Astrocyte (in vitro differentiated cells and primary cell): ENCODE results near the gene PTX4. TPM values are rescaled to one million over a fixed set of nuclear protein-coding genes. Genes with fewer than 3 reads are reported as not detected.

ENCODE experiments used
- DNase-seq: peaks from one replicate; pipeline ENCODE4 v3.0.0-alpha.2; 2010; ENCODE audit warnings: low read depth
- FAIRE-seq: peaks from 2 replicates; lab custom pipeline; 2011; peaks lifted over from hg19 to GRCh38; lab: Jason Lieb, UNC
- H2AFZ ChIP-seq: 2 replicates; pipeline ENCODE4 v1.6.0; 2012; ENCODE audit warnings: low read depth, low read length, inconsistent platforms
- H3K27ac ChIP-seq: 2 replicates; pipeline ENCODE4 v1.5.1; 2011; ENCODE audit warnings: low read depth, low read length, inconsistent platforms
- H3K27me3 ChIP-seq: 2 replicates; pipeline ENCODE4 v1.6.0; 2011; ENCODE audit warnings: low read length, inconsistent platforms; ENCODE audit not compliant: insufficient read depth
- H3K36me3 ChIP-seq: 2 replicates; pipeline ENCODE4 v1.5.1; 2011; ENCODE audit warnings: low read length, inconsistent platforms; ENCODE audit not compliant: insufficient read depth
- H3K4me1 ChIP-seq: 2 replicates; pipeline ENCODE4 v1.5.1; 2011; ENCODE audit warnings: low read length, inconsistent platforms; ENCODE audit not compliant: insufficient read depth
- H3K4me2 ChIP-seq: 2 replicates; pipeline ENCODE4 v1.6.0; 2012; ENCODE audit warnings: low read length, inconsistent platforms
- H3K4me3 ChIP-seq: 2 replicates; pipeline ENCODE4 v1.5.1; 2011; ENCODE audit warnings: low read depth, mild to moderate bottlenecking, low read length, inconsistent platforms; ENCODE audit not compliant: insufficient read depth
- H3K79me2 ChIP-seq: 2 replicates; pipeline ENCODE4 v1.6.0; 2012; ENCODE audit warnings: mild to moderate bottlenecking, low read length, inconsistent platforms; ENCODE audit not compliant: insufficient read depth
- H3K9ac ChIP-seq: 2 replicates; pipeline ENCODE4 v1.6.0; 2012; ENCODE audit warnings: mild to moderate bottlenecking, low read length, inconsistent platforms
- H3K9me3 ChIP-seq: 2 replicates; pipeline ENCODE4 v1.5.1; 2012; ENCODE audit warnings: low read depth, mild to moderate bottlenecking, low read length, inconsistent platforms; ENCODE audit not compliant: insufficient read depth
- H4K20me1 ChIP-seq: 2 replicates; pipeline ENCODE4 v1.6.0; 2012; ENCODE audit warnings: low read length, inconsistent platforms; ENCODE audit not compliant: insufficient read depth
- H3K27ac Mint-ChIP-seq: one replicate; pipeline ENCODE4 v1.8.0; 2021; ENCODE audit warnings: mild to moderate bottlenecking, mixed read lengths; ENCODE audit not compliant: unreplicated experiment
- H3K27me3 Mint-ChIP-seq: one replicate; pipeline ENCODE4 v1.8.0; 2021; ENCODE audit warnings: low read depth, mixed read lengths; ENCODE audit not compliant: unreplicated experiment
- H3K36me3 Mint-ChIP-seq: one replicate; pipeline ENCODE4 v1.8.0; 2021; ENCODE audit warnings: low read depth, mixed read lengths; ENCODE audit not compliant: unreplicated experiment
- H3K4me1 Mint-ChIP-seq: one replicate; pipeline ENCODE4 v1.8.0; 2021; ENCODE audit warnings: low read depth, mixed read lengths; ENCODE audit not compliant: unreplicated experiment
- H3K4me3 Mint-ChIP-seq: one replicate; pipeline ENCODE4 v1.8.0; 2021; ENCODE audit warnings: mild to moderate bottlenecking, moderate library complexity, mixed read lengths; ENCODE audit not compliant: unreplicated experiment
- H3K9me3 Mint-ChIP-seq: one replicate; pipeline ENCODE4 v1.8.0; 2021; ENCODE audit warnings: mild to moderate bottlenecking, mixed read lengths; ENCODE audit not compliant: unreplicated experiment
- CTCF ChIP-seq: IDR thresholded peaks from 2 replicates; pipeline ENCODE4 v1.5.1; 2011; ENCODE audit warnings: low read depth, mild to moderate bottlenecking, inconsistent platforms, low read length, moderate library complexity; ENCODE audit not compliant: insufficient read depth
- EZH2 ChIP-seq: IDR thresholded peaks from 2 replicates; pipeline ENCODE4 v1.6.1; 2012; ENCODE audit warnings: mild to moderate bottlenecking, low read length, inconsistent platforms; ENCODE audit not compliant: insufficient read depth
- total RNA-seq: library from RNA; stranded (reverse); gene quantifications from 2 replicates; pipeline ENCODE4 v1.2.1, GENCODE V29; 2021

PTX4 gene
- total RNA-seq, 1 donor from 2014 or later, result not detected

GRCh38 chr16:1448536-1449116 is 40.1 kb downstream of the PTX4 start:
- H3K4me1 ChIP-seq, result no peaks in the 10 kb centered on the region
- no peaks in the 10 kb centered on the region for H3K9me3 Mint-ChIP-seq
- H3K27ac ChIP-seq, result no peak overlapping the region
- no peaks in the 10 kb centered on the region for H4K20me1 ChIP-seq
- no peaks in the 10 kb centered on the region for H3K4me1 Mint-ChIP-seq
- H3K4me3 Mint-ChIP-seq, result no peak overlapping the region
- TF ChIP-seq EZH2 (no peak), CTCF (no peak)
- no peaks in the 10 kb centered on the region for H3K9me3 ChIP-seq
- no peak overlapping the region for H3K4me2 ChIP-seq
- no peak overlapping the region for H2AFZ ChIP-seq
- no peaks in the 10 kb centered on the region for H3K79me2 ChIP-seq
- H3K36me3 Mint-ChIP-seq, result peaks cover 8% of the 10 kb centered on the region
- DNase-seq (no peak), FAIRE-seq (no peak)
- no peaks in the 10 kb centered on the region for H3K36me3 ChIP-seq
- no peak overlapping the region for H3K27ac Mint-ChIP-seq
- H3K27me3 ChIP-seq, result no peaks in the 10 kb centered on the region
- no peak overlapping the region for H3K4me3 ChIP-seq
- H3K27me3 Mint-ChIP-seq, result no peaks in the 10 kb centered on the region
- H3K9ac ChIP-seq, result no peak overlapping the region

DNA sequence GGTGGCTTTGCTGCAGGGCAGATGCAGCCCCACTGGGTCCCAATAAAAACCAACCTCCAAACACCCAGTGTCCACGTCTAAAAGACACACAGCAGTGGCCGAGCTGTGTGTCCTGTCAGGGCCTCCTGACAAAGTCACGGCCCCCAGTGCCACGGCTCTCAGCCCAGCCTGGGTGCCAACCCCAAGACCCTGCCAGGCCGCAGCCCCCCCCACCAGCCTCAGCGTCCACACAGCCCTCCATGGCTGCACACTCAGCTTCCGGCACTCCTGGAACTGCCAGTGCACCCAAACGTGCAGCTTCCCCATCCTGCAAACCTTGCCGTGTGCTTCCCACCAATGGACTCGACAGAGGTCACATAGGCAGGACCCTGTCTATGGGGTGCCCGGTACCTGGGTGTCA is 40.8 kb downstream of the PTX4 start:
- no peak for FAIRE-seq
- no peaks in the 10 kb centered on the region for H3K4me1 Mint-ChIP-seq

More for the DNA sequence above, 40.8 kb downstream of the PTX4 start:
- H3K27ac Mint-ChIP-seq, result no peak overlapping the region
- Histone ChIP-seq H3K36me3 (no peaks in the 10 kb centered on the region), H2AFZ (no peak overlapping the region), H4K20me1 (no peaks in the 10 kb centered on the region), H3K9me3 (no peaks in the 10 kb centered on the region), H3K4me1 (no peaks in the 10 kb centered on the region), H3K27me3 (no peaks in the 10 kb centered on the region), H3K4me2 (no peak overlapping the region), H3K9ac (no peak overlapping the region), H3K27ac (no peak overlapping the region), H3K79me2 (no peaks in the 10 kb centered on the region), H3K4me3 (no peak overlapping the region)
- H3K36me3 Mint-ChIP-seq, result peaks cover 8% of the 10 kb centered on the region
- H3K27me3 Mint-ChIP-seq, result no peaks in the 10 kb centered on the region
- TF ChIP-seq EZH2 (no peak), CTCF (no peak)
- no peaks in the 10 kb centered on the region for H3K9me3 Mint-ChIP-seq
- DNase-seq, result no peak
- H3K4me3 Mint-ChIP-seq, result no peak overlapping the region
